Right atrium auricular region (tissue), 2 donors: ENCODE measurements around the gene GDPD1. TPM values are rescaled to one million over a fixed set of nuclear protein-coding genes. Genes with fewer than 3 reads are reported as not detected.
A peak's percentile ranks its signal among the peaks of the same experiment; 100 is the strongest.
"Not testable (repeated sequence)": the region's sequence is repeated elsewhere in the genome, so short reads cannot be mapped to it uniquely, and the experiment has no call there.

Experiments used
- DNase-seq: peaks from one replicate; pipeline ENCODE4 v3.0.0-alpha.2; 2019; ENCODE audit warnings: low spot score
- H3K27ac ChIP-seq, 2 donors: fragments of 200-600 bp; sonication (generic); 1 replicate in 1 of 2; 2 replicates in 1 of 2; pipeline ENCODE4 v1.5.1; 2016 to 2019
- H3K27me3 ChIP-seq, 2 donors: fragments of 200-600 bp; sonication (generic); one replicate each; pipeline versions ENCODE4 v1.5.1 to v1.6.0; 2017 to 2019
- H3K36me3 ChIP-seq: fragments of 200-600 bp; sonication (generic); one replicate; pipeline ENCODE4 v1.5.1; 2016
- H3K4me1 ChIP-seq, 2 donors: fragments of 200-600 bp; sonication (generic); one replicate each; pipeline versions ENCODE4 v1.5.1 to v1.6.0; 2017 to 2019
- H3K4me3 ChIP-seq, 2 donors: fragments of 200-600 bp; sonication (generic); 1 replicate in 1 of 2; 2 replicates in 1 of 2; pipeline ENCODE4 v1.5.1; 2017 to 2019; ENCODE audit warnings: mild to moderate bottlenecking in 1 of 2, moderate library complexity in 1 of 2
- H3K9me3 ChIP-seq, 2 donors: fragments of 200-600 bp; sonication (generic); one replicate each; pipeline ENCODE4 v1.5.1; 2019
- total RNA-seq, 2 donors: library from RNA; depleted of rRNA; stranded (reverse); fragments of >200 nt; gene quantifications; one replicate each; pipeline ENCODE4 v1.1.0, GENCODE V29; 2016
- TF ChIP-seq, protein P1 (sequence below), 2 donors: fragments of 200-600 bp; sonication (generic); IDR thresholded peaks; one replicate each; pipeline ENCODE4 v1.5.1; 2019; ENCODE audit warnings: antibody characterized with exemption in 2 of 2

The GDPD1 gene
- total RNA-seq, 2 donors from 2014 or later = 1.3 to 3.7 TPM

DNA sequence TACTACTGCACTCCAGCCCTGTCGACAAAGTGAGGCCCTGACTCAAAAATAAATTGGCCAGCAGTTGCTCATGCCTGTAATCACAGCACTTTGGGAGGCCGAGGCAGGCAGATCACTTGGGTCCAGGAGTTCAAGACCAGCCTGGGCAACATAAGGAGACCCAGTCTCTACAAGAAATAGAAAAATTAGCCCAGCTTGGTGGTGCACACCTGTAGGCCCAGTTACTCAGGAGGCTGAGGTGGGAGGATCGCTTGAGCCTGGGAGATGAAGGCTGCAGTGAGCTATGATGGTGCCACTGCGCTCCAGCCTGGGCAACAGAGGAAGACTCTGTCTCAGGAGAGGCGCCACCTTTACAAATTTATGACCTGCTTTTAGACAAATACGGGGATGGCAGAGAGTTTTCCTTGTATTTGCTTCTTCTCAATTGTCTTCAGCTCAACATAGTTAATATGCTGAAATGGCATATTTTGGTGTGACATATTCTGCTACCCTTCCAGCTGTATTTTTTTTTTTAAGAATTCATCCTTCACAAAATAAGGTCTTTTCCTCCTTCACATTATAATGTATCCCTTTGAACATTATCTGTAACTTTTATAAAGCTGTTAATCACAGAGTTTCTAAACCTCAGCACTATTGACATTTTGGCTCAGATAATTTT lies 90.1 kb downstream of the GDPD1 start:
- H3K9me3 ChIP-seq = no peaks in the 10 kb centered on the region
- H3K27ac ChIP-seq = no peak overlapping the region
- no peak for DNase-seq
- H3K27me3 ChIP-seq = no peaks in the 10 kb centered on the region
- no peak overlapping the region for H3K4me3 ChIP-seq
- no peaks in the 10 kb centered on the region for H3K4me1 ChIP-seq
- TF ChIP-seq, protein P1, sequence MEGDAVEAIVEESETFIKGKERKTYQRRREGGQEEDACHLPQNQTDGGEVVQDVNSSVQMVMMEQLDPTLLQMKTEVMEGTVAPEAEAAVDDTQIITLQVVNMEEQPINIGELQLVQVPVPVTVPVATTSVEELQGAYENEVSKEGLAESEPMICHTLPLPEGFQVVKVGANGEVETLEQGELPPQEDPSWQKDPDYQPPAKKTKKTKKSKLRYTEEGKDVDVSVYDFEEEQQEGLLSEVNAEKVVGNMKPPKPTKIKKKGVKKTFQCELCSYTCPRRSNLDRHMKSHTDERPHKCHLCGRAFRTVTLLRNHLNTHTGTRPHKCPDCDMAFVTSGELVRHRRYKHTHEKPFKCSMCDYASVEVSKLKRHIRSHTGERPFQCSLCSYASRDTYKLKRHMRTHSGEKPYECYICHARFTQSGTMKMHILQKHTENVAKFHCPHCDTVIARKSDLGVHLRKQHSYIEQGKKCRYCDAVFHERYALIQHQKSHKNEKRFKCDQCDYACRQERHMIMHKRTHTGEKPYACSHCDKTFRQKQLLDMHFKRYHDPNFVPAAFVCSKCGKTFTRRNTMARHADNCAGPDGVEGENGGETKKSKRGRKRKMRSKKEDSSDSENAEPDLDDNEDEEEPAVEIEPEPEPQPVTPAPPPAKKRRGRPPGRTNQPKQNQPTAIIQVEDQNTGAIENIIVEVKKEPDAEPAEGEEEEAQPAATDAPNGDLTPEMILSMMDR (IDR thresholded peaks at IDR 0.05) = no peak
- no peaks in the 10 kb centered on the region for H3K36me3 ChIP-seq

DNA sequence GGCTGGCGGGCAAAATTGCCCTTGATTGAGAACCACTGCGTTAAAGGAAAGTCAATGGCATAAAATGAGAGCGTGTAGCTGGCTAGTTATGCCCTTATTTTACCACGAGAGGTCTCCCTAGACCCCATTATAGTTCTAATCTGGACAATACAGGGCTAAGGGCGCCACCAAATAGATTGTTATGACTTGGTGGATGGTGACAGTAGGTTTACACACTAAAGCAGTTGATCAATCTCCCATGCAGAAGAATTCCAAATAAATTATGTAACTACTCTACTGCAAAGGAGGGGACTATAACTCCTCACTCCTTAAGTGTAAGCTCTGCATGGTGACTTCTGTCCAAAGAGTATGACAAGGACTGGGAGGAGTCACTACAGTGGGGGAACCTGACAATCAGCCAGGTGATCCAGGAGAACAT lies 90.7 kb downstream of the GDPD1 start:
- Histone ChIP-seq H3K27ac (no peak overlapping the region), H3K27me3 (no peaks in the 10 kb centered on the region), H3K4me1 (no peaks in the 10 kb centered on the region), H3K9me3 (no peaks in the 10 kb centered on the region), H3K36me3 (no peaks in the 10 kb centered on the region), H3K4me3 (no peak overlapping the region)
- TF ChIP-seq, protein P1 (IDR thresholded peaks at IDR 0.05) = peak; percentile 83 to 91
- DNase-seq = no peak

DNA sequence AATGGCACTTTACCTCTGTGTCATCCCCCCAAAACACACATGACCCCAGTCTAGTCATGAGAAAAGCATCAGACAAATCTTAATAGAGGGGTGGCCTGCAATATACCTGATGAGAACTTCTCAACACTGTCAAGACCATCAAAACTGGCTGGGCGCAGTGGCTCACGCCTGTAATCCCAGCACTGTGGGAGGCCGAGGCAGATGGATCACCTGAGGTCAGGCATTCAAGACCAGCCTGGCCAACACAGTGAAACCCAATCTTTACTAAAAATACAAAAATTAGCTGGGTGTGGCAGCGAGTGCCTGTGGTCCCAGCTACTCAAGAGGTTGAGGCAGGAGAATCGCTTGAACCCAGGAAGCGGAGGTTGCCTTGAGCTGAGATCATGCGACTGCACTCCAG lies 91.2 kb downstream of the GDPD1 start:
- H3K27me3 ChIP-seq, H3K36me3 ChIP-seq, H3K4me3 ChIP-seq, H3K4me1 ChIP-seq, H3K27ac ChIP-seq, DNase-seq, H3K9me3 ChIP-seq: not testable (repeated sequence)

DNA sequence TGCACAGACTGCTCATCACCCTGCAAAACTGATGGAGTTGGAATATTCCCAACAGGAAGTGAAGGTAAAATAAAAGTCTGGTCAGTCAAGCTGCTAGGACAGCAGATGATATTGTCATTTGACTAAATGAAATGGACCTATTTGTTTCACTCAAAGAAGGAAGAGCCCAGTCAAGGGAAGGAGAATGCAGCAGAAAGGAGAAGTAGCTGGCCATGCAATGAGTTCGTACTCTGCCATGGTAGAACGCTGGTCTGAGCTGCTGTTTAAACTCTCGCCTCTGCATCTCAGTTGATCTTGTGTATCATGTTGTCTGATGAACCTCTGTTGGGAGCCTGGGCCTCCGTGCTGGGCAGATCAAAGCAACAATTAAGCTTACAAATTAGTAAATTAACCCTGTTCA lies 95.6 kb downstream of the GDPD1 start:
- H3K27me3 ChIP-seq = no peaks in the 10 kb centered on the region
- no peak for DNase-seq
- TF ChIP-seq, protein P1 (IDR thresholded peaks at IDR 0.05) = no peak
- H3K4me3 ChIP-seq = no peak overlapping the region
- H3K9me3 ChIP-seq = no peaks in the 10 kb centered on the region
- no peaks in the 10 kb centered on the region for H3K36me3 ChIP-seq
- no peaks in the 10 kb centered on the region for H3K4me1 ChIP-seq
- H3K27ac ChIP-seq = no peak overlapping the region

Other genes with a start within 250 kb of the GDPD1 start
- gene TRIM37, start 113.6 kb upstream of the GDPD1 start, total RNA-seq = 10 to 100 TPM; 12.9 to 20.5 TPM
- 10 to 100 TPM; 23.0 to 44.4 TPM for gene SKA2, start 65.3 kb upstream of the GDPD1 start, total RNA-seq
- gene PRR11, start 64.8 kb upstream of the GDPD1 start, total RNA-seq = 1 to 10 TPM in 1 of 2 donors, under 1 TPM in 1; 0.79 to 1.5 TPM
- gene SMG8, start 10.5 kb upstream of the GDPD1 start, total RNA-seq = 1 to 10 TPM; 8.9 to 9.2 TPM
- 10 to 100 TPM; 28.3 to 34.1 TPM for gene YPEL2, start 111.1 kb downstream of the GDPD1 start, total RNA-seq